ENCODE results near the gene SYNPO2. TPM values are rescaled to one million over a fixed set of nuclear protein-coding genes. Genes with fewer than 3 reads are reported as not detected.

SYNPO2 gene
- total and polyA plus RNA-seq, 2 donors (not counting 1 experiment from before 2014, with no cell fraction given) = 40.1 to 71.7 TPM

GRCh38 chr4:118983293-118983692 is 94.6 kb downstream of the SYNPO2 start:
- H4K20me1 ChIP-seq (ENCODE audit: control insufficient read depth, extremely low read depth, insufficient read depth, low read length) = no peaks in the 10 kb centered on the region
- H3K4me3 ChIP-seq (replicated peaks in 1 of 4; ENCODE audit: control extremely low read depth in 1 of 4, insufficient read depth in 1 of 4, low read depth in 3 of 4, low read length in 4 of 4) = no peak overlapping the region
- H3K9ac ChIP-seq (ENCODE audit: insufficient read depth, low read length) = no peak overlapping the region
- no peak overlapping the region for H3K27ac ChIP-seq (ENCODE audit: insufficient read depth, low read length)
- no peak overlapping the region for H3K4me2 ChIP-seq (ENCODE audit: extremely low read depth, insufficient read depth, low read length)
- no peaks in the 10 kb centered on the region for H3K79me2 ChIP-seq (ENCODE audit: control insufficient read depth, insufficient read depth, low read length)
- peaks cover 13% of the 10 kb centered on the region for H3K4me1 ChIP-seq (ENCODE audit: control insufficient read depth, extremely low read depth, insufficient read depth, low read length)
- no peaks in the 10 kb centered on the region for H3K36me3 ChIP-seq (ENCODE audit: control insufficient read depth, insufficient read depth, low read length)
- TF ChIP-seq EZH2 (IDR thresholded peaks at IDR 0.05; ENCODE audit: low read length, missing control alignments) (no peak), CTCF (conservative IDR thresholded peaks at IDR 0.05 in 1 of 2, IDR thresholded peaks at IDR 0.05 in 1 of 2; ENCODE audit: low read depth in 1 of 2, low read length in 2 of 2) (no peak)
- no peaks in the 10 kb centered on the region for H3K9me3 ChIP-seq (ENCODE audit: control insufficient read depth, insufficient read depth, low read depth, low read length)
- no peak for DNase-seq (ENCODE audit: low read depth in 2 of 2)
- H2AFZ ChIP-seq (ENCODE audit: low read length) = no peak overlapping the region
- no peaks in the 10 kb centered on the region for H3K27me3 ChIP-seq (ENCODE audit: control insufficient read depth, insufficient read depth, low read length)

GRCh38 chr4:118983831-118984230 is 95.2 kb downstream of the SYNPO2 start:
- Histone ChIP-seq H4K20me1 (ENCODE audit: control insufficient read depth, extremely low read depth, insufficient read depth, low read length) (no peaks in the 10 kb centered on the region), H3K9ac (ENCODE audit: insufficient read depth, low read length) (no peak overlapping the region), H3K27ac (ENCODE audit: insufficient read depth, low read length) (no peak overlapping the region), H3K36me3 (ENCODE audit: control insufficient read depth, insufficient read depth, low read length) (no peaks in the 10 kb centered on the region), H2AFZ (ENCODE audit: low read length) (no peak overlapping the region), H3K4me1 (ENCODE audit: control insufficient read depth, extremely low read depth, insufficient read depth, low read length) (peaks cover 18% of the 10 kb centered on the region), H3K4me3 (replicated peaks in 1 of 4; ENCODE audit: control extremely low read depth in 1 of 4, insufficient read depth in 1 of 4, low read depth in 3 of 4, low read length in 4 of 4) (no peak overlapping the region), H3K4me2 (ENCODE audit: extremely low read depth, insufficient read depth, low read length) (no peak overlapping the region), H3K9me3 (ENCODE audit: control insufficient read depth, insufficient read depth, low read depth, low read length) (no peaks in the 10 kb centered on the region), H3K27me3 (ENCODE audit: control insufficient read depth, insufficient read depth, low read length) (no peaks in the 10 kb centered on the region), H3K79me2 (ENCODE audit: control insufficient read depth, insufficient read depth, low read length) (no peaks in the 10 kb centered on the region)
- DNase-seq (ENCODE audit: low read depth in 2 of 2) = no peak
- TF ChIP-seq EZH2 (IDR thresholded peaks at IDR 0.05; ENCODE audit: low read length, missing control alignments) (no peak), CTCF (conservative IDR thresholded peaks at IDR 0.05 in 1 of 2, IDR thresholded peaks at IDR 0.05 in 1 of 2; ENCODE audit: low read depth in 1 of 2, low read length in 2 of 2) (no peak)

- no peaks in the 10 kb centered on the region for H4K20me1 ChIP-seq (ENCODE audit: control insufficient read depth, extremely low read depth, insufficient read depth, low read length)
- no peaks in the 10 kb centered on the region for H3K9me3 ChIP-seq (ENCODE audit: control insufficient read depth, insufficient read depth, low read depth, low read length)
- H3K4me3 ChIP-seq (replicated peaks in 1 of 4; ENCODE audit: control extremely low read depth in 1 of 4, insufficient read depth in 1 of 4, low read depth in 3 of 4, low read length in 4 of 4) = no peak overlapping the region
- TF ChIP-seq CTCF (conservative IDR thresholded peaks at IDR 0.05 in 1 of 2, IDR thresholded peaks at IDR 0.05 in 1 of 2; ENCODE audit: low read depth in 1 of 2, low read length in 2 of 2) = no peak
- TF ChIP-seq EZH2 (IDR thresholded peaks at IDR 0.05; ENCODE audit: low read length, missing control alignments) = no peak
- H3K79me2 ChIP-seq (ENCODE audit: control insufficient read depth, insufficient read depth, low read length) = no peaks in the 10 kb centered on the region
- DNase-seq (ENCODE audit: low read depth in 2 of 2) = no peak
- H3K27me3 ChIP-seq (ENCODE audit: control insufficient read depth, insufficient read depth, low read length) = no peaks in the 10 kb centered on the region
- H3K4me2 ChIP-seq (ENCODE audit: extremely low read depth, insufficient read depth, low read length) = no peak overlapping the region
- H3K27ac ChIP-seq (ENCODE audit: insufficient read depth, low read length) = no peak overlapping the region
- H3K9ac ChIP-seq (ENCODE audit: insufficient read depth, low read length) = no peak overlapping the region
- peaks cover 28% of the 10 kb centered on the region for H3K4me1 ChIP-seq (ENCODE audit: control insufficient read depth, extremely low read depth, insufficient read depth, low read length)
- H3K36me3 ChIP-seq (ENCODE audit: control insufficient read depth, insufficient read depth, low read length) = no peaks in the 10 kb centered on the region
- H2AFZ ChIP-seq (ENCODE audit: low read length) = no peak overlapping the region
Measured at GRCh38 chr4:118985170-118986000, 96.7 kb downstream of the SYNPO2 start.

All from fibroblast of lung (primary cell).